GM18502 (cell line): ENCODE measurements around the gene PAQR9.
A peak's percentile ranks its signal among the peaks of the same experiment; 100 is the strongest.

ENCODE experiments used
- ATAC-seq: cut with Tn5 transposase; IDR thresholded peaks from one replicate; pipeline ENCODE4 v1.9.1; 2021; ENCODE audit warnings: mild to moderate bottlenecking; ENCODE audit not compliant: unreplicated experiment, poor library complexity

Gene PAQR9

DNA sequence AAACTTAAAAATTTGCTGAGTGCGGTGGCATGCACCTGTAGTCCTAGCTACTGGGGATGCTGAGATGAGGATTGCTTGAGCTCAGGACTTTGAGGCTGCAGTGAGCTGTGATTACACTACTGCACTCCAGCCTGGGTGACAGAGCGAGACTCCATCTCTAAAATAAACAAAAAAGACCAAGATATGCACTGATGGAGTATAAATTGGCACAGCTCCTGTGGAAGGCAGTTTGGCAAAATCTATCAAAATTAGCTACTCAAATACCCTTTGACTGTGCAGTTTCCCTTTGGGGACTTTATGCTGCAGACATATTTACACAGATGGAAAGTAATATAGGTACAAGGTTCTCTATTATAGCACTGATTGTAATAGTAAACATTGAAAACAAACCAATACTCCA lies 19.8 kb upstream of the PAQR9 start:
- ATAC-seq, result no peak

DNA sequence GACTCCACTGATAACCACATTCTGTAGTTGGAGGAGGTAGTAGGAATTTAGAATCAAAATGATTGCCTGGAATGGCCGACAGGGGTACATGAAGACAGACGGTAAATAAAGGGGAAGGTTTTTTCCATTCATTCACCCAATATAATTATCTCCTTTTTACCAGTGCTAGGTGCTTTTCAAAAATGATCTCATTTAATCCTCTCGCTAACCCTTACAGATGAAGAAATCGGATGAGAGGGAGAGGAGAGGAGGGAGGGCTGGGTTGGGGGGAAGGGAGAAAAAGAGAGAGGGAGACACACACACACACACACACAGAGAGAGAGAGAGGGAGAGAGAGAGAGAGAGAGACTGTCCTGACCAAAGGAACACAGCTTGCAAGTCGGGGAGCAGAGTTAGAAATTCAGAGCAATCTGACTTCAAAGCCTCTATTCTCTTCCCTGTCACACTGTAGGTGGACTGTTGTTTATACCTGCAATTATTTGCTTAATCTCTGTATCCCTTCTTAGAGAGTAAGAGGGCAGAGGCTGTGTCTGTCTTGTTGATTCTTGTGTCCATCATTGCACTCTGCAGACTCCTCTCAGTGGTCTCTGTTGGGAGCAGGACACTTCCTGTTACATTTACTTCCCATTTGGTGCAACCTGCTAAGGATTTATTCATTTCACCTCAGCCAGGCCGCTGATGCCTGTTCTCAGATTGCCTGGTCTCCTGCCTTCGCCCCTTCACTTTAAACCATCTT lies 18.7 kb upstream of the PAQR9 start:
- no peak for ATAC-seq

DNA sequence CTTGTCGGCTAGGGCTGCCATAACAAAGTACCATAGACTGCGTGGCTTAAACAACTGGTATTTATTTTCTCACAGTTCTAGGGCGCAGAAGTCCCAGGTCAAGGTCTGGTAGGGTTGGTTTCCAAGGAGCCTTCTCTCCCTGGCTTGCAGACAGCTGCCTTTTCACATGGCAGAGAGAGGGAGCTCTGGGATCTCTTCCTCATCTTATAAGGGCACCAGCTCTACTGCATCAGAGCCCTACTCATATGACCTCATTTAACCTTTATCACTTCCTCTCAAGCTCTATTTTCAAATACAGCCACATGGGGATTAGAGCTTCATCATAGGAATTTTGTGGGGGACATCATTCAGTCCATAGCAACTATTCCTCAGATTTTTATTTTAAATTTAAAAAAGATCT lies 17.6 kb upstream of the PAQR9 start:
- no peak for ATAC-seq

DNA sequence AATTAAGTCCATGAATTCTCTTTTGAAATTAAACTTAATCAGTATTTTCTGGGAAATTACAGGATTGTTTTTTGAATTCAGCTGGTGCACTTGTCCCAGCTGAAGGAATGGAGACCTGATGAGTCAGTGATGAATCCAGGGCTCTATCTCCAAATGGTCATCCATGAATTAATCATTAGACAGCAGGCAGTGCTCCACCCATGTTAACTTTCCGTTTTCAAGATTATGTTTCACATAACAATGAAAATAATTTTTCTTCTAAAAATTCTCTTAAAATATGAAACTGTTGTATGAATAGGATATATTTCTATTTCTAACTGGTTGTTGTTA lies 13.9 kb upstream of the PAQR9 start:
- ATAC-seq, result no peak

DNA sequence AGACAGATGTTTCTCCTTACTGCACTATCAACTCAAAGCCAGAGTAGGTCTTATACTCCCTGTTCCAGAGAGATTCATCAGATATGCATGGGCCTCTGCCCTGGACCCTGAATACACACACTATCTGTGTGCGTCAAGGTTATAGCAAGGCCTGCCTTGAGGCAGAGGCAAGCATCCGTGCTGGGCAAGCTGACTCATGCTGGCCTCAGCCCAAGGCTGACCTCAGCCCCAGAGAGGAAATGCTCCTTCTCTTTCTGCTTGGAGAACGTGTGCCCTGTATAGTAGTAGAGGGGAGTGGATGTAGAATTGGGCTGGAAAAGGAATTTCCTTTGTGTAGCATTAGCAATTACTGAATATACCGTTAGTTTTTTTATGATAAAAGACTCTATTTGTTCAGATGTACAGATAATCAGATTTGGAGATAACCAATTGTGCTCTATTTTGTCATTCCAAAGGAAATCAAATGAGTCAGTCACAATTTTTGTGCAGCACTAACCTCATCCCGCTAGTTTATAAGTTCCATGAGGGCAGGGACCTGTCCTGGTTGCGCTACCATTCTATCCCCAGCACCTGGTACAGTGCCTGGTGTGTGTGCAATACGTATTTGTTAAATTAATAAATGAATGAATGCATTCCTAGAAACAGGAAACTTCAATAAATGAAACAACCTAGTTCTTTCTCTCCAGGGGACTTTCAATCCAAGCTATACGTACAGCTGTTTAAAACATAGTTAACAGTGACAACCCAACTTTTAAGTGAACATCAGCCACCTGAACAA lies 13.3 kb upstream of the PAQR9 start:
- no peak for ATAC-seq

DNA sequence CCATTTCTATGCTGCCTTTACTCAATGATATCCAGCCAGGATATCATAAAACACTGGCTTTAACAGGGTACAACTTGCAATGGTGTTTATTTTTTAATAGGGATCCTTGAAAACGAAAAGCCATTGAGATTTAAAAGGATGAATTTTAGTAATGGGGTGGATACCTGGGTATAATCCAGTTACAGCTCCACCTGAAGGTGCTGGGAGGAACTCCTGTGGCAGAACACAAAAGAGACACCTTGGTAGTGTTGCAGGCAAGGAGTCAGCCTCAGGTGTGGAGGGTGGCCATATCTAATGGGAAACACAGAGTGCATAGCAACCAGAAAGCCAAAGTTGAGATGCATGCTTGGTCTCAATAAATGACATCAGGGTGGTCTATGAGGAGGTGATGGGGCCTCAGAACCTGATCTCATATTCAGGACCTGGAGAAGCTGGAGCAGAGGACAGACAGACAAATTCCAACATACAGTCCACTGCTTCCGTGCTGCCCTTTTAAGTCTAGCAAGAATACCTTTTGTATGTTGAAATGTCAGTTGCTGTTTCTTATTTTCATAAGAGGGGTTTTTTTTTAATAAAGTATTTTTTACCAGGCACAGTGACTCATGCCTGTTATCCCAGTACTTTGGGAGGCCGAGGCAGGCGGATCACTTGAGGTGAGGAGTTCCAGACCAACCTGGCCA lies 12.0 kb upstream of the PAQR9 start:
- no peak for ATAC-seq

DNA sequence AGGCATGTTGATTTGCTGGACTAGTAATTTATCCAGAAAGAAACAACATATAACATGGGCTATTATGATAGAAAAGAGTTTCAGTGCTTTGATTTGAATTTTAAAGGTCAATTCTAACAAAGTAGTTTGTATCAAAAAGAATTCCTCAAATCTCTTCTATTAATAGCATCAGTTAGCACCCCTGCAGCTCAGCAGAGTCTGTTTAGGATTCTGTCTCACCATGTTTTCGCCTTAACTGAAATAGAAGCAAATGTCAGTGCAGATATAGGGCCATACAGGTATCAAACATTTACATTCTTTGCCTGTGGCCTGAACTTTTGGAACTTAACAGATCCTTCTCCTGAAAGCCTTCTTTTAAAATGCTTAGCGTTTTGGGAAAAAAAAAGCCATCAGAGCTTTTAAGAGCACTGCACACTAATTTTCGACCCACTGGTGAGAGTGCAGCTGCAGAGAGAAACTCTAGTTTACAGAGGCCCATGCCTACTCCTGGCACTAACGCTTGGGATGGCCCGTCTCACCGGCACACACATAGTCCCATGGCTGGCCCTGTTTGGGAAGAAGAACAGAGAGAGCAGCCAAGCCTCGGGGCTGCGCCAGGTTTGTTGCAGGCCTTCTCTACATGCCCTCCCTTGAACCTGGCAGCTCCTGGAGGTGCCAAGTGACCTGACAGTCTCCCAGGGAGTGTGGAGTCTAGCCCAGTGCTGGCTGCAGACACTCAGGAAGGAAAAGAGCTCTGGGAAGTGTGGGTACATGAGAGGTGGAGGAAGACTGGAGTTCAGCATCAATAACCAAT lies 9.9 kb upstream of the PAQR9 start:
- ATAC-seq, result no peak

DNA sequence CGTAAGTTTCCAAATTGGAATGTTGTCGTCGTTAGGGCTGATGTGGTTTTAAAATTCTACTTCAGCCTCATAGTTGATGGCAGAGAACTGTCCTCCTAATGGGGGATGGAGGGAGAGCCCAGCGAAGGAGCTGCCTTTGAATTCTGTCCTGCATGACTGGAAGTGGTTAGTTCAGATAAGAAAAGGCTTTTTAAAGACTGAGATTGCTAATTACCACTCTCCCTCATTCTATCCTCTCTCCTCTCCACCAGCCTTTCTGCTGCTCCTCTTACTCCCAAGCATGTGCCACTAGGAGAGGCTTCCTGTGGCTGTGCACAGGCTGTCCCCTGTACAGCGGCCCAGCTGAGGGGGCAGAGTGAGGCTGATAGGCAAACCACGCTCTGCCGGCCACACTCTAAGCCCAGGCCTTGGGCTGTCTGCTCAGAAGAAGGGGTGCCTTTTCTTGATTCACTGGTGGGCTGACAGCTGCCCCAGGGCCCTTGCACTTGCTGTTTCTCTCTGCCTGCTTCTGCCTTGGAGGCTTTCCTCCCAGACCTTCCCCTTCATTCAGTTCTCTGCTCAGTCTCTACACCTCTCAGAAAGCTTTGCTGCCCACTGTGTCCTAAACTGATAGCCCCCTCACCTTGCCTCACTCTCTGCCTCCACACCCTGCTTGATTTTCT lies 8.7 kb upstream of the PAQR9 start:
- no peak for ATAC-seq

DNA sequence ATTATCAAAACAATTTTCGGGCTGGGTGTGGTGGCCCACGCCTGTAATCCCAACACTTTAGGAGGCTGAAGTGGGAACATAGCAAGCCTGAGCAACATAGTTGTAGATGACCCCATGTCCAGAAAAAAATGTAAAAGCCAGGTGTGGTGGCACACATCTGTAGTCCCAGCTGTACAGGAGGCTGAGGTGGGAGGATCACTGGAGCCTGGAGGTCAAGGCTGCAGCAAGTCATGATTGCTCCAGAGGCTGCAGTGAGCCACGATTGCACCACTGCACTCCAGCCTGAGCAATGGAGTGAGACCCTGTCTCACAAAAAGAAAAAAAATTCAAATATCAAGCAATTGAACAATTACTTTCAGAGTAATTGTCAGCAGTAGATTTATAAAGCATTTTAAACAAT lies 8.0 kb upstream of the PAQR9 start:
- ATAC-seq, result no peak

DNA sequence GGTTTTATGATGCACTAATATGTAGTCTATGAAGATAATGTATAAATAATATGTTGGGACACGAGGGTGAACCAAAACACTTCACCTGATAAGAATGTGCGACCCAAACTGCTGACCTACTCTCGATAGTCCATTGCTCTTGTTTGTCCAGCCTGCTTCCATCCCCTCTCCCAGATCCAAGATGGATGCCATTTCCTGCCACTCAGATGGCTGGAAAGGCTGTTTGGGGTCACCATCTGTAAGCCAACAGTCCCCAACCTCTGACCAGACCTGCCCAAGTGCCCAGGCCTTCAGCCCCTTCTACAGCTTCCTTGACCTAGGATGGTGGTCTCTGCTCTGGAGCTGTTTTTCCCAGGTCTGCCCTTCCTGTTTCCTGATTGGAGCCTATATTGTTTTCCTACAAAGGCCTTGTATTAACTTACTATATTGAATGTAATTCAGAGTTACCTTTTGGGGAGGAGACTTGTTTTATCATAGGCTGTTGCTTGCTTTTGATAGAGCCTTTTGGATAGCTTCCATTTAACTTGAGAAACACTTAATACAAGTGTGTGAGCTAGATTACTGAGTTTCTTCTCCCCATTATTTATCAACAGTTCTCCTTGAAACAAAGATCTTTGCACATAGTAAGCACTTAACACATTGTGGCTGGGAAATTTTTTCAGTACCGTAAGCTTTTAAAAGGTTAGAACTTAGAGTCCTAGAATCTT lies 5.0 kb upstream of the PAQR9 start:
- ATAC-seq, result no peak

DNA sequence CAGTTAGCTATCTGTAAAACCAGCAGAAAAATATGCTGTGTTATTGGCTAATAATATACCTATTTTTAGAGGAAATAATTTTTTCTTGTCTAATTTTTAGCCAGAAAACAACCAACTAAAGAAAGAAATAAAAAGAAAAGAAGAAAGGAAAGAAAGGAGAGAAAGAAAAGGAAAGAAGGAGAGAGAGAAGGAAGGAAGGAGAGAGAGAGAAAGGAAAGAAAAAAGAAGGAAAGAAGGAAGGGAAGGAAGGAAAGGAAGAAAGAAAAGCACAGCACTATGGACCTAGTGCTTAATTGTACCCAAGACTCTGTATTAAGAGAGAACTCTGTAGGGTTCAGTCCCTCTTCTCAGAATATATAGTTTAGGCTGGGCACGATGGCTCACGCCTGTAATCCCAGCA lies 3.3 kb upstream of the PAQR9 start:
- ATAC-seq, result no peak

DNA sequence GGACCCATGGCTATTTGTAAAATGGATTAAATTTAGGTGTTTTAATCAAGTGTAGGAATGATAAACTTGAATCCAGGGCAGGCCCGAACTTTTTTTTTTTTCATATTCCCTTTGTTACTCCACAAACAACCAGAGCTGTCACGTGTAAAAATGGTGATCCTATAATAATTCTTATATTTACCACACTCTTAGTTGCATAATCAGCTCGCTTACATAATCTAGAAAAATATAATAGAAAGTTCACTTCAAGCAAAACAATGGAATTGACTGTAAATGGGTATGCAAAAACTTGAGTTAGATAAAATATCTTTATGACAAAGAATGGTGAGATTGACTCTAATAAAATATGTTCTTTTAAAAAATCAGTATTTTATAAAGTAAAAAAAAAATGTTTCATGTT lies 2.1 kb upstream of the PAQR9 start:
- no peak for ATAC-seq

DNA sequence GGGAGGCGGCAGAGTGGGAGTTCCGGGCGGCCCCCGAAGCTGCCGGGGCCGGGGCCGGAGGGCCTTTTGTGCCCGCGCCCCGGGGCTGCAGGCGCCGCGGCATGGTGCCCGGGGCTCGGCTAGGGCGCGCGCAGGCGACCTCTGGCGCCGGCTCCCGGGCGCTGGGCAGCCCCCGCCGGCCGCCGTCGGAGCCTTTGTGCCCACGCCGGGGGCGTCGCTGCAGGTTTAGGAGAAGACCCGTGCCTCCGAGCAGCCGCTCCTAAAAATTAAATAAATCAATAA lies 299 bp downstream of the PAQR9 start:
- ATAC-seq, result peak; percentile 32

DNA sequence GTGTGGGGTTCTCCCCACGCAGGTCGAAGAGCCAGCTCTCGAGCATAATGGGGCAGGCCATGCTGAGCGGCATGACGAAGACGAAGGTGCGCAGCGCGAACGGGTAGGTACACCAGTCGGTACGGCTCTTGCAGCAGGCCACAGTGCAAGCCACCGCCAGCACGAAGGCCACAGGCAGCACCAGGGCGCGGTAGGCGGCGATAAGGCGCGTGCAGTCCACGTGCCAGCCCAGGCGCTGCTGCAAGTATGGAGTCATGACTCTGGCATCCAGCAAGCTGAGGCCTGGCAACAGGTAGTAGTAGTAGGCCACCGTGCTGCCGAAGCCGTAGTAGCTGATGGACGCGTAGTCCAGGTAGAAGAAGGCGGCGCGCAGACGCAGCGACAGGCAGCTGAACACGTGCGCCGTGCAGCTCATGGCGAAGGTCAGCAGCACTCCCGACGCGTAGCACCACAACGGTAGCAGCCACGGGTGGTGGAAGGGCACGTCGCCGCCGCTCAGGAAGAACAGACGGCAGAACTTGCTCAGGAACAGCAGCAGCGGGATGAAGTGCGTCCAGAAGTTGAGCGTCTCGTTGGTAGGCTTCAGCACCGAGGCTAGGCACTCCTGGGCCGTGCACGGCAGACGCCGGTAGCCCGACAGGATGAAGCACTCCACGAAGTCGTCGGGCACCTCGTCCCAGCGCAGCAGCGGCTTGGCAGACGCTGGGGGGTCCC lies 797 bp downstream of the PAQR9 start:
- no peak for ATAC-seq

DNA sequence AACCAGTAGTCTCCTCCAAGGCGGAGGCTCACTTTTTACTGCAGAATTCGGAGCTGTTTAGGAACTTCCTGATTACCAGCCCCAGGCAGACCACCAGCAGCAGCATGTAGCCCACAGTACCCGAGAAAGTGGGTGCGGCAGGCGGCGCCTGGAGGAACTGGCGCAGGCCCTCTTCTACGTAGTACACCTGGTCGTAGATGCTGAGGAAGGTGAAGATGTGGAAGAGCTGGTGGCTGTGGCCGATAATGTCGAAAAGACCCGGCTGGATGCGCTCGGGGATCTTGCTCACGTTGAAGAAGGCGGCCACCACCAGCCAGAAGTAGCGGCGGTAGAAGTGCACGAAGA lies 1.3 kb downstream of the PAQR9 start:
- no peak for ATAC-seq

DNA sequence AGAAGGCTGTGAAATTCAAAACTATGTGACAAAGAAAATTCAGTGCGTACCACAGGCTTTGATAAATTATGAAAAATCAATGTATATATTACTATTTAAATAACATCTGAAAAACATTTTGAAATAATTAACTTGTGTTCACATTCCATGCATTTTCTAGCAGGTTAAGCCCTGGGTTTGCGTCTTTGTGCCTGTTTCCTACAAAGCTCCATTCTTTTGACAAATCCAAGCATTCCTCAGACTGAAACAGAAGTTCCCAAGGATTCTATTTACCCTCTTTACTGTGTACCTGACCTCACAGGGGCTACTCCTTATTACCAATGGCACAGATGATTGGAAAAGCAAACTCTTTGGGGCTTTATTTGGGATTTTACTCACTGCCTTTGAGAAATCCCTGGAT lies 1.9 kb downstream of the PAQR9 start:
- ATAC-seq, result no peak

DNA sequence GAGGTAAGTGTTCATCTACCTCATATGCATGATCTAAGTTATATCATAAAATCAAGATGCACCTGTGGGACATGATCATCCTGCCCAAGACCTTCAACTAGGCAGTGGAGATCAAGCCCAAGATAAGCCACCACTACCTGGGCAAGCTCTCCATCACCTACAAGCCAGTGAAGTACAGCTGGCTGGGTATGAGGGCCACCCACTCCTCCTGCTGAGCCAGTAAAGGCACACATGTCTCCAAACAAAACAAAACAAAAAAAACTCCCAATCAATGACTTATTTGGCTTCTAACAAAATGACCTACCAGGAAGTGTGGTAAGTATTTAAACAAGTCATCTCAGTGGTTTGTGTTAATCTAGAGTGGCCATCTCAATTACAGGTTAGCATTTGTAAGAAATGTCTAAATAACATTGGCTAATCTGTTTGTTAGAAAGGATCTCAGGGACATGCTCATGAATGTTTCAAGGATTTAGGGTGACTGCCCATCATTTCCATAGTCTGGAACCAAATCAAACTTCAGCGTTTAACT lies 3.1 kb downstream of the PAQR9 start:
- no peak for ATAC-seq

DNA sequence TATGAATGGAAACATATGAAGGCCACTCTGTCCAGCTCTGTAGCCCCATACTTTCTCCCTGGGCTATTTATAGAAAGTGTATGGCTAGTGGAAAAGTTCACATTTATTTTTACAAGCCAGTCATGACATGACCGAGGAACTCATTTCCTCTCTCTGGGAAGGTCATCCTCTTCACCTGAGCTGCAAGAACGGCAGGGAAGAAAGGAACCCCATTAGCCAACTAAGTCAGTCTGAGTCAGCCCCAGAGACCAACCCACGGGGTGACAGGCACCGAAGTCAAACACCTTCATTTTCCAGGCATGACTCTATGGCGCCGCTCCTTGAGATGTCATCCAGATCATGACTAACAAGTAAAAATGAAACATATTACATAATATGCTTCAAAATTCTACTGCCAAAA lies 4.8 kb downstream of the PAQR9 start:
- no peak for ATAC-seq

DNA sequence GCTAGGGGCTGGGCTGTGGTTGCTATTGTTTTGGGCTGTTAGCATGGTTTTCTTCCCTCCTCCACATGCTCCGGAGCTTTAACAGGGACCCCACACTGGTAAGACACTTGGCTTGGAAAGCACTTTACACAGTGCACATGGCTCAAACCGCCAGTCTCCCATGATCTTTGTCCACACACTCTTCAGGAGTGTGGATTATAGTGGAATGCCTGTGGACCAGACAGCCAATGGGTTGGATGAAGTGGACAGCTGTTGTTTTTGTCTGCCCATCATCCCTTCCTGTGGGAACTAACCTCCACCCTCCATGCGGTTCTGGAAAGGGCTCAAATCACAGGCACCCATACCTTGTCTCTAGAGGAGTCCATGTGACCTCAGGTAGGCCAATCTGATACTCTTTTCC lies 10.0 kb downstream of the PAQR9 start:
- no peak for ATAC-seq
